OCI-LY7 (cell line): ENCODE data around the gene RPS3A. TPM values are rescaled to one million over a fixed set of nuclear protein-coding genes. Genes with fewer than 3 reads are reported as not detected.

Experiments
- BruUV-seq: library from RNA; stranded (reverse); fragments of 400-500 nt; replicated peaks from 2 replicates; lab custom pipeline; 2021; lab: Mats Ljungman, UMichigan
- CTCF ChIA-PET: fragments of 300-600 bp; sonication (Branson Sonifier 250); formaldehyde crosslinking; loops from one replicate; lab custom pipeline; 2022; ENCODE audit warnings: antibody characterized with exemption; ENCODE audit not compliant: unreplicated experiment; lab: Charles Lee
- POLR2A ChIA-PET: fragments of 300-600 bp; sonication (Branson Sonifier 250); formaldehyde crosslinking; loops from one replicate; lab custom pipeline; 2022; ENCODE audit warnings: antibody characterized with exemption; lab: Charles Lee
- DNase-seq: peaks from one replicate; pipeline ENCODE4 v3.0.0-alpha.2; 2015; ENCODE audit warnings: low spot score
- H2AFZ ChIP-seq: fragments of 200-600 bp; sonication (generic), shearing (Covaris generic); 2 replicates; pipeline ENCODE4 v1.6.1; 2014; ENCODE audit warnings: mild to moderate bottlenecking, antibody characterized with exemption, low read length, moderate library complexity
- H3K27ac ChIP-seq: fragments of 200-600 bp; sonication (generic); 2 replicates; pipeline ENCODE4 v1.5.1; 2014; ENCODE audit warnings: mixed run types, low read depth, mild to moderate bottlenecking, moderate library complexity, low read length, inconsistent platforms; ENCODE audit not compliant: poor library complexity, severe bottlenecking
- H3K36me3 ChIP-seq: fragments of 200-600 bp; sonication (generic); 2 replicates; pipeline ENCODE4 v1.6.1; 2014; ENCODE audit warnings: mild to moderate bottlenecking, antibody characterized with exemption, low read length, moderate library complexity, mixed read lengths; ENCODE audit not compliant: insufficient read depth
- H3K4me1 ChIP-seq: fragments of 200-600 bp; sonication (generic); 2 replicates; pipeline ENCODE4 v1.5.1; 2014; ENCODE audit warnings: mild to moderate bottlenecking, low read length; ENCODE audit not compliant: insufficient read depth, poor library complexity, severe bottlenecking
- H3K4me2 ChIP-seq: fragments of 200-600 bp; sonication (generic); 2 replicates; pipeline ENCODE4 v1.6.1; 2014; ENCODE audit warnings: mild to moderate bottlenecking, low read length
- H3K4me3 ChIP-seq: fragments of 200-600 bp; sonication (generic); 2 replicates; pipeline ENCODE4 v1.5.1; 2014; ENCODE audit warnings: mild to moderate bottlenecking, low read depth, low read length; ENCODE audit not compliant: poor library complexity, severe bottlenecking
- H3K79me2 ChIP-seq: fragments of 200-600 bp; sonication (generic); 2 replicates; pipeline ENCODE4 v1.6.1; 2016; ENCODE audit warnings: low read depth, mild to moderate bottlenecking, low read length, moderate library complexity, mixed read lengths; ENCODE audit not compliant: insufficient read depth
- H3K9me2 ChIP-seq: fragments of 200-600 bp; sonication (generic); 2 replicates; pipeline ENCODE4 v1.6.1; 2016; ENCODE audit warnings: mild to moderate bottlenecking, low read length, mixed read lengths; ENCODE audit not compliant: insufficient read depth
- H3K9me3 ChIP-seq: fragments of 200-600 bp; sonication (generic); 2 replicates; pipeline ENCODE4 v1.6.1; 2014; ENCODE audit warnings: mild to moderate bottlenecking, mixed run types, low read length, mixed read lengths
- H4K20me1 ChIP-seq: fragments of 200-600 bp; sonication (generic); 2 replicates; pipeline ENCODE4 v1.6.1; 2014; ENCODE audit warnings: mild to moderate bottlenecking, antibody characterized with exemption, low read length, moderate library complexity, mixed read lengths; ENCODE audit not compliant: insufficient read depth
- CTCF ChIP-seq: fragments of 200-600 bp; sonication (generic); conservative IDR thresholded peaks from 2 replicates; pipeline ENCODE4 v1.5.1; 2014; ENCODE audit warnings: mild to moderate bottlenecking, antibody characterized with exemption, low read length, moderate library complexity, mixed read lengths
- EZH2phosphoT487 ChIP-seq: fragments of 200-600 bp; sonication (generic); IDR thresholded peaks from 2 replicates; pipeline ENCODE4 v1.6.1; 2018; ENCODE audit warnings: low read depth, borderline replicate concordance, mild to moderate bottlenecking, mixed run types, antibody characterized with exemption, low read length, moderate library complexity, mixed read lengths
- intact Hi-C: fragments of 100-400 bp; cut with micrococcal nuclease; formaldehyde crosslinking; loops from one replicate; pipeline ENCODE4 v1.10.0; 2022; ENCODE audit not compliant: unreplicated experiment
- total RNA-seq, 2 experiments: library from RNA; depleted of rRNA in 1 of 2; stranded (reverse); fragments of >200 nt in 1 of 2; shearing (Covaris generic) in 1 of 2; gene quantifications; 2 replicates each; pipeline ENCODE4 v1.2.3, GENCODE V29; 2014 to 2022

The RPS3A gene
- total RNA-seq, 2 experiments from 2014 or later, result 2,759 to 2,852 TPM

GRCh38 chr4:151144329-151145072, 45.1 kb downstream of the RPS3A start:
- no TSS peak for BruUV-seq
- ChIA-PET POLR2A (interaction anchor here (0.6 to 1.3 kb wide), 5 partner anchors 8 to 79 kb away, joined by 3 to 5 read pairs (median 3); no protein-coding TSS in a partner anchor), CTCF (interaction anchor here (0.6 kb wide), 1 partner anchor 11 kb away, joined by 3 read pairs; no protein-coding TSS in a partner anchor)
- intact Hi-C loops, result no loop called here
- no peak for DNase-seq
- no peak for TF ChIP-seq CTCF
- TF ChIP-seq EZH2phosphoT487, result no peak
- Histone ChIP-seq H3K27ac (no peak overlapping the region), H3K4me1 (no peaks in the 10 kb centered on the region), H3K9me2 (no peaks in the 10 kb centered on the region), H3K79me2 (no peaks in the 10 kb centered on the region), H4K20me1 (no peaks in the 10 kb centered on the region), H3K36me3 (no peaks in the 10 kb centered on the region), H2AFZ (no peak overlapping the region), H3K9me3 (no peaks in the 10 kb centered on the region), H3K4me3 (no peak overlapping the region), H3K4me2 (no peak overlapping the region)

GRCh38 chr4:151147000-151147399, 47.6 kb downstream of the RPS3A start:
- no peaks in the 10 kb centered on the region for H3K9me3 ChIP-seq
- POLR2A ChIA-PET, result no interaction called here
- CTCF ChIA-PET, result no interaction called here

More at GRCh38 chr4:151147000-151147399, 47.6 kb downstream of the RPS3A start:
- intact Hi-C loops, result no loop called here
- Histone ChIP-seq H3K27ac (no peak overlapping the region), H3K4me1 (no peaks in the 10 kb centered on the region), H3K4me2 (no peak overlapping the region), H2AFZ (no peak overlapping the region), H3K4me3 (no peak overlapping the region), H4K20me1 (no peaks in the 10 kb centered on the region), H3K79me2 (no peaks in the 10 kb centered on the region), H3K36me3 (no peaks in the 10 kb centered on the region), H3K9me2 (no peaks in the 10 kb centered on the region)
- DNase-seq, result no peak
- no TSS peak for BruUV-seq
- TF ChIP-seq EZH2phosphoT487 (no peak), CTCF (no peak)
